Measurements from ENCODE around the gene TGFBR2.
A peak's percentile ranks its signal among the peaks of the same experiment; 100 is the strongest.
"Not testable (repeated sequence)": the region's sequence is repeated elsewhere in the genome, so short reads cannot be mapped to it uniquely, and the experiment has no call there.

Gene TGFBR2

GRCh38 chr3:30617069-30617468 lies 10.7 kb downstream of the TGFBR2 start:
- peaks cover 99% of the 10 kb centered on the region for H3K4me1 ChIP-seq
- H4K20me1 ChIP-seq = peaks cover 100% of the 10 kb centered on the region
- peak overlapping the region; percentile 38; the same call in 1 of the 2 replicates for H3K4me2 ChIP-seq
- TF ChIP-seq Cebpa-rat (IDR thresholded peaks at IDR 0.05) = no peak
- H3K9me3 ChIP-seq = no peaks in the 10 kb centered on the region; the same call in 1 of the 2 replicates
- no peak overlapping the region for H3K9ac ChIP-seq
- H3K36me3 ChIP-seq = peaks cover 88% of the 10 kb centered on the region
- H3K4me3 ChIP-seq = no peak overlapping the region
- no peak overlapping the region for H3K27ac ChIP-seq
- no peaks in the 10 kb centered on the region for H3K27me3 ChIP-seq

DNA sequence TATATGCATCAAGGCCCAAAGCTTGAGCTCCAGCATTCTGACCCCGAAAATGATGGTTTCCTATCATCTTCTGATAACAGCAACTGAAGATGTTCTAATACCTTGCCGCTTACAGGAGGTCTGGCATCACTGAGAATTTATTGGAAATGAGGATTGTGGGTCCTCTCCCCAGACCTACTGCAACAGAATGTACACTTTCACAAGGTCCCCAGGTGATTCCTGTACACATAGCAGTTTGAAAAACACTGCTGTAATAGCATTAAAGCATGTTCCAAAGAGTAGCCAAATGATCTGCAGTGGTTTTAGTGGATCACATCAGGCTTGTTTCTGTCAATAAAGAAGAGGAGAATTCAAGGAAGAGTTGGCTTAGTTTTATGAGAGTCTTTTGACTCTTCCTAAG lies 11.3 kb downstream of the TGFBR2 start:
- Histone ChIP-seq H3K27ac (no peak overlapping the region), H3K27me3 (no peaks in the 10 kb centered on the region), H3K9ac (0 out of 2 replicates have a peak overlapping the region, but pooled peaks have one; percentile 21), H3K9me3 (no peaks in the 10 kb centered on the region; the same call in 1 of the 2 replicates), H3K4me1 (peaks cover 99% of the 10 kb centered on the region), H3K36me3 (peaks cover 87% of the 10 kb centered on the region), H4K20me1 (peaks cover 100% of the 10 kb centered on the region), H3K4me3 (no peak overlapping the region), H3K4me2 (peak overlapping the region; percentile 67)
- TF ChIP-seq Cebpa-rat (IDR thresholded peaks at IDR 0.05) = no peak

GRCh38 chr3:30618526-30618925 lies 12.1 kb downstream of the TGFBR2 start:
- Histone ChIP-seq H3K9ac (no peak overlapping the region), H3K4me3 (no peak overlapping the region), H3K4me2 (peak overlapping the region; percentile 67), H4K20me1 (peaks cover 100% of the 10 kb centered on the region), H3K9me3 (no peaks in the 10 kb centered on the region; the same call in 1 of the 2 replicates), H3K36me3 (peaks cover 85% of the 10 kb centered on the region), H3K4me1 (peaks cover 99% of the 10 kb centered on the region), H3K27ac (0 out of 2 replicates have a peak overlapping the region, but pooled peaks have one; percentile 0), H3K27me3 (no peaks in the 10 kb centered on the region)
- no peak for TF ChIP-seq Cebpa-rat (IDR thresholded peaks at IDR 0.05)

GRCh38 chr3:30619318-30619717 lies 12.9 kb downstream of the TGFBR2 start:
- Histone ChIP-seq H4K20me1 (peaks cover 100% of the 10 kb centered on the region), H3K9ac (no peak overlapping the region), H3K4me2 (peak overlapping the region; percentile 67), H3K36me3 (peaks cover 88% of the 10 kb centered on the region), H3K9me3 (no peaks in the 10 kb centered on the region; the same call in 1 of the 2 replicates), H3K4me1 (peaks cover 99% of the 10 kb centered on the region), H3K27me3 (no peaks in the 10 kb centered on the region), H3K27ac (0 out of 2 replicates have a peak overlapping the region, but pooled peaks have one; percentile 0), H3K4me3 (peak overlapping the region; percentile 19; the same call in 1 of the 2 replicates)
- no peak for TF ChIP-seq Cebpa-rat (IDR thresholded peaks at IDR 0.05)

DNA sequence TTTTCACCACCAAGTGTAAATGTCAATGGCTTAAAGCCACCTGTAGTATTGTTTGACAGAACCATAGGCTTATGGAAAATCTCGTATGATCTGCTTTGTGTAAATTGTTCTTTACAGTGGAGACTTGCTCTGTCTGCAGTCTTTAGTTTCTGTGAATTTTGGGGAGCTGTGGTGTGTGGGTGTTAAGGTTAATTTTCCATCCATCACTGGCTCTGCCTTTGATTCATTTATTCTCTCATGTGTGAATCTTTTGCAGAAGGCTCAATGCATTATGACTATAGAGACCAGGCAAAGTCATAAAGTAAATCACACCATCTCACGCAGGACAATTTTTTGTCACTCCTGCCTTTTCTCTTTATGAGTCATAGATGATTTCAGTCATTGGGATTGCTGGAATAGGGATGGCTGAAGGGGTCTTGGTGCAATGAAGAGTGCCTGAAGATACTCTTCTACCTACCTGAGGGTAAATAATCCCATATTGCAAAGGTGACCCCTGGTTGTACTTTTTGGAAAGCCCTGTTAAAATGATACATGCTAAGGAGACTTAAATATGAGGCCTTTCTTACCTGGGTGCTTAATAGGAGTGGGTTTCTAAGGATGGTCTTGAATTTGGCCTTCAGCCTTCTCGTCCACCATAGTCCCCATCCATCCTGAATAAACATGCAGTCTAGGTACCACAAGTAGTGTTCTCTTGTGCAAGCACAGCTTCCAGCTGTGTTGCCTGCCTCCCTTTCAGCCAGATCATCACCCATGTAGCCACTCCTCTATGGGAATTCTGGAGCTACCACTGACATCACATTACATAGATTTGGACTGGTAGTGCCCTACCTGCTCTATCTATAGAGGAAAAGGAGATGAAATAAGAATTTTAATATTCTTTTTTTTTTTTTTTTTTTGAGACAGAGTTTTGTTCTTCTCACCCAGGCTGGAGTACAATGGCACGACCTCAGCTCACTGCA lies 14.3 kb downstream of the TGFBR2 start:
- H3K27me3 ChIP-seq = no peaks in the 10 kb centered on the region
- H4K20me1 ChIP-seq = peaks cover 100% of the 10 kb centered on the region
- H3K4me3 ChIP-seq = no peak overlapping the region

DNA sequence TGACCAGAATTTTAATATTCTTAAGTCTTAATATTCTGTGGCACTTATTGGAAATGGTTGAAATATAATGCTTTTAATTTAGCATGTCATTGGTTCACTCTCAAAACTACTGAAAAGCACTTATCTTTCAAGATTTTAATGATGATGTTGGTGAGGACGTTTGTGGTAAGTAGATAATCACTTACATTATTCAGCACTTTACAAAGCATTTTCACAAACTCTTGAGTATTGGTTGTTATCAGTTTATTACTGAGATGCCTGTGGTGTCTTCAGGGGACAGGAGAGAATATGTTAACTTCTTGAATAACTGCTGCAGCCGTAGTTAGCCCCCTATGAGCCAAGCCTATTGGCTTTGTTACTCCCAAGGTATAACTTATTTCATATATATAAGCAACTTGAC lies 15.2 kb downstream of the TGFBR2 start:
- peak overlapping the region; percentile 67 for H3K4me2 ChIP-seq
- H3K4me3 ChIP-seq = no peak overlapping the region
- peaks cover 91% of the 10 kb centered on the region for H3K36me3 ChIP-seq
- no peaks in the 10 kb centered on the region; the same call in 1 of the 2 replicates for H3K9me3 ChIP-seq
- H3K27me3 ChIP-seq = no peaks in the 10 kb centered on the region
- H3K9ac ChIP-seq = no peak overlapping the region
- H3K4me1 ChIP-seq = peaks cover 99% of the 10 kb centered on the region
- no peak for TF ChIP-seq Cebpa-rat (IDR thresholded peaks at IDR 0.05)
- no peak overlapping the region for H3K27ac ChIP-seq
- peaks cover 100% of the 10 kb centered on the region for H4K20me1 ChIP-seq

More for the DNA sequence above, 14.3 kb downstream of the TGFBR2 start:
- Histone ChIP-seq H3K9me3 (no peaks in the 10 kb centered on the region; the same call in 1 of the 2 replicates), H3K4me1 (peaks cover 99% of the 10 kb centered on the region), H3K36me3 (peaks cover 90% of the 10 kb centered on the region), H3K4me2 (peak overlapping the region; percentile 67), H3K27ac (no peak overlapping the region), H3K9ac (no peak overlapping the region)
- TF ChIP-seq Cebpa-rat (IDR thresholded peaks at IDR 0.05) = no peak

DNA sequence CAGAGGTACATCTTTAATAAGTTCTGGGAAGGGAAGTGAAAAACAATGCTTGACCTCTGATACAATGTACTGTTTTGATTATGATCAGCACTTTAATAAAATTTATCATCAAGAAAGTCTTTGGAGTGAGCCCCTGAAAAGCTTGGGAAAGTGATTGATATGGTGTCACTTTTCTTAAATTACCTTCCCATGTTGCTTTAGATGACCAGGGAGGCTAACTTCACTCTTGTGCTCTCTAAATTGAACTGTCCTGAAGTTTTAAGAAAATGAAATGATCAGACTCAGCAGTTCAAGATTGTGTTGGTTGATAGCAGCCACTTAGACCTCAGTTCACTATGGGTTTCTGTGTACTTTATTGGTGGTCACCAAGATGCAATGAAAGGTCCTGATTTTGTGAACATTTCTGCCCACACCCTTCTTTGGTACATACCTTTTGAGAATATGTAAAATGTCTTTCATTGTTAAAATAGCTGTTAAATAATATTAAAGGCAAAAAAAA lies 15.7 kb downstream of the TGFBR2 start:
- Histone ChIP-seq H3K27ac (no peak overlapping the region; the same call in 1 of the 2 replicates), H3K27me3 (no peaks in the 10 kb centered on the region), H3K9ac (no peak overlapping the region), H3K9me3 (no peaks in the 10 kb centered on the region; the same call in 1 of the 2 replicates), H3K4me2 (peak overlapping the region; percentile 67), H3K4me1 (peaks cover 99% of the 10 kb centered on the region), H4K20me1 (peaks cover 100% of the 10 kb centered on the region), H3K4me3 (no peak overlapping the region), H3K36me3 (peaks cover 92% of the 10 kb centered on the region)
- no peak for TF ChIP-seq Cebpa-rat (IDR thresholded peaks at IDR 0.05)

DNA sequence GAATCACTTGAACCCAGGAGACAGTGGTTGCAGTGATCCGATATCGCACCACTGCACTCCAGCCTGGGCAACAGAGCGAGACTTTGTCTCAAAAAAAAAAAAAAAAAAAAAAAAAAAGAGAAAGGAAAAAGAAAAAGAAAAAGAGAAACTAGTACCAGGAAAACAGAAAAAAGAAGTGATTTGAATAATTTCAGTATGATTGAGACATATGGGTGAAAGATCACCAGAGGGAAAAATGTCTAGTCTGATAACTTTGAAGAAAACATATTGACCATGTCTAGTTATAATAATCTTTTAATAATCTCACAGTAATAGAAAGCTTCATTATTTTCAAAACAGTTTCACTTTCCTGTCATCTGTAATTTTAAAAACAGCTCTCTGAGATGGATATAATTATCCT lies 16.4 kb downstream of the TGFBR2 start:
- no peaks in the 10 kb centered on the region for H3K27me3 ChIP-seq
- no peaks in the 10 kb centered on the region; the same call in 1 of the 2 replicates for H3K9me3 ChIP-seq
- no peak overlapping the region for H3K4me3 ChIP-seq
- H3K36me3 ChIP-seq = peaks cover 94% of the 10 kb centered on the region
- no peak overlapping the region for H3K9ac ChIP-seq
- H3K4me1 ChIP-seq = peaks cover 99% of the 10 kb centered on the region
- H4K20me1 ChIP-seq = peaks cover 100% of the 10 kb centered on the region
- H3K27ac ChIP-seq = no peak overlapping the region
- TF ChIP-seq Cebpa-rat (IDR thresholded peaks at IDR 0.05) = no peak
- H3K4me2 ChIP-seq = peak overlapping the region; percentile 67

GRCh38 chr3:30623351-30623750 lies 16.9 kb downstream of the TGFBR2 start:
- no peak for TF ChIP-seq Cebpa-rat (IDR thresholded peaks at IDR 0.05)
- H3K4me2 ChIP-seq = peak overlapping the region; percentile 67
- no peak overlapping the region for H3K27ac ChIP-seq
- peaks cover 99% of the 10 kb centered on the region for H3K4me1 ChIP-seq
- peaks cover 89% of the 10 kb centered on the region for H3K36me3 ChIP-seq
- H3K4me3 ChIP-seq = no peak overlapping the region
- no peaks in the 10 kb centered on the region; the same call in 1 of the 2 replicates for H3K9me3 ChIP-seq
- H3K27me3 ChIP-seq = no peaks in the 10 kb centered on the region
- no peak overlapping the region for H3K9ac ChIP-seq
- H4K20me1 ChIP-seq = peaks cover 100% of the 10 kb centered on the region

DNA sequence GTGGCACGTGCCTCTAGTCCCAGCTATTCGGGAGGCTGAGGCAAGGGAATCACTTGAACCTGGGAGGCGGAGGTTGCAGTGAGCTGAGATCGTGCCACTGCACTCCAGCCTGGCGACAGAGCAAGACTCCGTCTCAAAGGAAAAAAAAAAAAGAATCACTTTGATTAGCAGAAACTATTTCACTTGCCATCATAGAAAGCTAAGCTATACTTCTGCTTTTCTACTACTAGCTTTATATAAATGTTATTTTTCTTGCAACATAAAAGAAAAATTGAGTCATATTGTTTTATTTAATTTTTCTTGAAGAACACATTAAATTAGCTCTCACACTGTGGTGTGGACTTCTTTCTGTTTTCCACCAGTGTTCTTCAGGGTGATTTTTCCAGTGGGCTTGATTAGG lies 18.1 kb downstream of the TGFBR2 start:
- not testable (repeated sequence) for H3K27me3 ChIP-seq
- 0 out of 2 replicates have a peak overlapping the region, but pooled peaks have one; percentile 14 for H3K4me2 ChIP-seq

More for the DNA sequence above, 18.1 kb downstream of the TGFBR2 start:
- peaks cover 100% of the 10 kb centered on the region for H4K20me1 ChIP-seq
- H3K9ac ChIP-seq, H3K4me3 ChIP-seq, H3K27ac ChIP-seq, H3K9me3 ChIP-seq: not testable (repeated sequence)
- H3K36me3 ChIP-seq = peaks cover 89% of the 10 kb centered on the region
- H3K4me1 ChIP-seq = peaks cover 99% of the 10 kb centered on the region
